HEK293T (cell line): ENCODE measurements around the gene SPOUT1.

Experiments
- FOXK2 ChIP-seq: fragments of 450-650 bp; IDR thresholded peaks from 2 replicates; pipeline ENCODE4 v1.6.1; 2016; ENCODE audit warnings: mild to moderate bottlenecking
- FOXM1 ChIP-seq: fragments of 450-650 bp; IDR thresholded peaks from 2 replicates; pipeline ENCODE4 v1.6.1; 2017; ENCODE audit warnings: mild to moderate bottlenecking, borderline replicate concordance
- NFRKB ChIP-seq: fragments of 450-650 bp; IDR thresholded peaks from 2 replicates; pipeline ENCODE4 v1.6.1; 2016; ENCODE audit warnings: mild to moderate bottlenecking, moderate library complexity
- SUZ12 ChIP-seq: fragments of 450-650 bp; IDR thresholded peaks from 2 replicates; pipeline ENCODE4 v1.6.1; 2016; ENCODE audit warnings: mild to moderate bottlenecking
- ZNF384 ChIP-seq: fragments of 450-650 bp; IDR thresholded peaks from 2 replicates; pipeline ENCODE4 v1.6.1; 2016
- TF ChIP-seq, protein P1 (sequence below): fragments of 450-650 bp; IDR thresholded peaks from 2 replicates; pipeline ENCODE4 v1.6.1; 2016

DNA sequence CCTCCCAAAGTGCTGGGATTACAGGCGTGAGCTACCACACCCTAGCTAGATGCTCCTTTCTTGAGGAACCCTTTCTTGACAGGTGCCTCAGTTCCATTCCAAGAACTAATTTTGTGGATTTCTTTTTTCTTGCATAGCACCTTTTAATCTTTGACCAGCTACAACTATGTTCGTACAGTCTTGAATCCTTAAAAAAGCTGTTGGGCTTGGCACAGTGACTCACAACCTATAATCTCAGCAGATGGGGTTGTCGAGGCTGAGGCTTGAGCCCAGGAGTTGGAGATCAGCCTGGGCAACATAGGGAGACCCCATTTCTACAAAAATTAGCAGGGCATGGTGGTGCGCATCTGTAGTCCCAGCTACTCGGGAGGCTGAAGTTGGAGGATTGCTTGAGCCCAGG lies 56.5 kb downstream of the SPOUT1 start:
- TF ChIP-seq, protein P1, sequence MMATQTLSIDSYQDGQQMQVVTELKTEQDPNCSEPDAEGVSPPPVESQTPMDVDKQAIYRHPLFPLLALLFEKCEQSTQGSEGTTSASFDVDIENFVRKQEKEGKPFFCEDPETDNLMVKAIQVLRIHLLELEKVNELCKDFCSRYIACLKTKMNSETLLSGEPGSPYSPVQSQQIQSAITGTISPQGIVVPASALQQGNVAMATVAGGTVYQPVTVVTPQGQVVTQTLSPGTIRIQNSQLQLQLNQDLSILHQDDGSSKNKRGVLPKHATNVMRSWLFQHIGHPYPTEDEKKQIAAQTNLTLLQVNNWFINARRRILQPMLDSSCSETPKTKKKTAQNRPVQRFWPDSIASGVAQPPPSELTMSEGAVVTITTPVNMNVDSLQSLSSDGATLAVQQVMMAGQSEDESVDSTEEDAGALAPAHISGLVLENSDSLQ = no peak
- TF ChIP-seq NFRKB (no peak), ZNF384 (no peak), FOXK2 (no peak), SUZ12 (no peak), FOXM1 (no peak)
